HG03135 (cell line): Measurements from ENCODE around the gene CALR3.
"Not testable (repeated sequence)": the region's sequence is repeated elsewhere in the genome, so short reads cannot be mapped to it uniquely, and the experiment has no call there.

ENCODE experiments used
- ATAC-seq: cut with Tn5 transposase; IDR thresholded peaks from one replicate; pipeline ENCODE4 v1.9.1; 2021; ENCODE audit warnings: mild to moderate bottlenecking, moderate library complexity; ENCODE audit not compliant: unreplicated experiment

Gene CALR3

GRCh38 chr19:16458391-16459341 lies 37.3 kb downstream of the CALR3 start:
- no peak for ATAC-seq

GRCh38 chr19:16457954-16458331 lies 38.0 kb downstream of the CALR3 start:
- no peak for ATAC-seq

- no peak for ATAC-seq
Measured at GRCh38 chr19:16457195-16457953, 38.6 kb downstream of the CALR3 start.

- no peak for ATAC-seq
Measured at GRCh38 chr19:16456652-16457194, 39.2 kb downstream of the CALR3 start.

GRCh38 chr19:16455489-16455888 lies 40.5 kb downstream of the CALR3 start:
- no peak for ATAC-seq

GRCh38 chr19:16454351-16454918 lies 41.5 kb downstream of the CALR3 start:
- no peak for ATAC-seq

GRCh38 chr19:16452325-16452724 lies 43.6 kb downstream of the CALR3 start:
- ATAC-seq: no peak

- peak; percentile 39 for ATAC-seq
Measured at GRCh38 chr19:16449330-16449961, 46.5 kb downstream of the CALR3 start.

- not testable (repeated sequence) for ATAC-seq
Measured at GRCh38 chr19:16448872-16449271, 47.1 kb downstream of the CALR3 start.

GRCh38 chr19:16446724-16447368 lies 49.1 kb downstream of the CALR3 start:
- no peak for ATAC-seq

GRCh38 chr19:16446108-16446723 lies 49.8 kb downstream of the CALR3 start:
- no peak for ATAC-seq

GRCh38 chr19:16445238-16446107 lies 50.5 kb downstream of the CALR3 start:
- ATAC-seq: no peak

GRCh38 chr19:16444269-16444600 lies 51.7 kb downstream of the CALR3 start:
- no peak for ATAC-seq

- ATAC-seq: no peak
Measured at GRCh38 chr19:16442386-16443276, 53.3 kb downstream of the CALR3 start.

- no peak for ATAC-seq
Measured at GRCh38 chr19:16441661-16442162, 54.3 kb downstream of the CALR3 start.

- ATAC-seq: no peak
Measured at GRCh38 chr19:16436780-16437332, 59.1 kb downstream of the CALR3 start.

GRCh38 chr19:16435999-16436650 lies 59.8 kb downstream of the CALR3 start:
- ATAC-seq: no peak
